ENCODE results near the gene PTPN3.

GRCh38 chr9:109351032-109351431 lies 147.1 kb downstream of the PTPN3 start:
- TF ChIP-seq, protein P1, sequence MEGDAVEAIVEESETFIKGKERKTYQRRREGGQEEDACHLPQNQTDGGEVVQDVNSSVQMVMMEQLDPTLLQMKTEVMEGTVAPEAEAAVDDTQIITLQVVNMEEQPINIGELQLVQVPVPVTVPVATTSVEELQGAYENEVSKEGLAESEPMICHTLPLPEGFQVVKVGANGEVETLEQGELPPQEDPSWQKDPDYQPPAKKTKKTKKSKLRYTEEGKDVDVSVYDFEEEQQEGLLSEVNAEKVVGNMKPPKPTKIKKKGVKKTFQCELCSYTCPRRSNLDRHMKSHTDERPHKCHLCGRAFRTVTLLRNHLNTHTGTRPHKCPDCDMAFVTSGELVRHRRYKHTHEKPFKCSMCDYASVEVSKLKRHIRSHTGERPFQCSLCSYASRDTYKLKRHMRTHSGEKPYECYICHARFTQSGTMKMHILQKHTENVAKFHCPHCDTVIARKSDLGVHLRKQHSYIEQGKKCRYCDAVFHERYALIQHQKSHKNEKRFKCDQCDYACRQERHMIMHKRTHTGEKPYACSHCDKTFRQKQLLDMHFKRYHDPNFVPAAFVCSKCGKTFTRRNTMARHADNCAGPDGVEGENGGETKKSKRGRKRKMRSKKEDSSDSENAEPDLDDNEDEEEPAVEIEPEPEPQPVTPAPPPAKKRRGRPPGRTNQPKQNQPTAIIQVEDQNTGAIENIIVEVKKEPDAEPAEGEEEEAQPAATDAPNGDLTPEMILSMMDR (IDR thresholded peaks at IDR 0.05) = no peak
- TF ChIP-seq EZH2 (IDR thresholded peaks at IDR 0.05; ENCODE audit: borderline replicate concordance, insufficient read depth, low read depth, low read length, poor library complexity, severe bottlenecking) = no peak

All from B cell (primary cell).